ENCODE results near the gene INAFM2. TPM values are rescaled to one million over a fixed set of nuclear protein-coding genes. Genes with fewer than 3 reads are reported as not detected.

The INAFM2 gene
- total RNA-seq, 3 donors from 2014 or later: 15.6 to 120 (median 21.1) TPM

- intact Hi-C loops (cut with DNase I, micrococcal nuclease): no loop called here
- Histone ChIP-seq H3K4me3 (no peak overlapping the region), H3K9me3 (no peaks in the 10 kb centered on the region), H3K36me3 (ENCODE audit: low read depth) (no peaks in the 10 kb centered on the region), H3K4me1 (ENCODE audit: low read depth) (peaks cover 38% of the 10 kb centered on the region)
- DNase-seq: peak in 2 of 3 donors; percentile 27 to 47
- TF ChIP-seq CTCF (IDR thresholded peaks at IDR 0.05): no peak
- no peak for ATAC-seq
Observed at GRCh38 chr15:40335938-40336743, 12.6 kb downstream of the INAFM2 start.

GRCh38 chr15:40336744-40337122 lies 13.2 kb downstream of the INAFM2 start:
- Histone ChIP-seq H3K4me1 (ENCODE audit: low read depth) (peaks cover 44% of the 10 kb centered on the region), H3K4me3 (no peak overlapping the region), H3K9me3 (no peaks in the 10 kb centered on the region), H3K36me3 (ENCODE audit: low read depth) (no peaks in the 10 kb centered on the region)
- no peak for TF ChIP-seq CTCF (IDR thresholded peaks at IDR 0.05)
- DNase-seq (peak in 2 of 3 donors; percentile 44 to 48), ATAC-seq (no peak)
- intact Hi-C loops (cut with DNase I, micrococcal nuclease): no loop called here

GRCh38 chr15:40337597-40337996 lies 14.1 kb downstream of the INAFM2 start:
- peak in 2 of 3 donors; percentile 50 to 72 for DNase-seq
- no peak overlapping the region for H3K4me3 ChIP-seq
- H3K9me3 ChIP-seq: no peaks in the 10 kb centered on the region
- TF ChIP-seq CTCF (IDR thresholded peaks at IDR 0.05): no peak
- intact Hi-C loops (cut with DNase I, micrococcal nuclease): no loop called here
- H3K36me3 ChIP-seq (ENCODE audit: low read depth): no peaks in the 10 kb centered on the region
- ATAC-seq: no peak
- peaks cover 51% of the 10 kb centered on the region for H3K4me1 ChIP-seq (ENCODE audit: low read depth)

- no peak overlapping the region for H3K4me3 ChIP-seq
- intact Hi-C loops (cut with DNase I, micrococcal nuclease): no loop called here
- H3K9me3 ChIP-seq: no peaks in the 10 kb centered on the region
- ATAC-seq (peak; percentile 34), DNase-seq (peak; percentile 81 to 86 (median 83))
- peaks cover 54% of the 10 kb centered on the region for H3K4me1 ChIP-seq (ENCODE audit: low read depth)
- H3K36me3 ChIP-seq (ENCODE audit: low read depth): no peaks in the 10 kb centered on the region
- peak; percentile 52 for TF ChIP-seq CTCF (IDR thresholded peaks at IDR 0.05)
Observed at GRCh38 chr15:40338041-40338657, 14.7 kb downstream of the INAFM2 start.

GRCh38 chr15:40338921-40339620 lies 15.6 kb downstream of the INAFM2 start:
- intact Hi-C loops (cut with DNase I, micrococcal nuclease): no loop called here
- Histone ChIP-seq H3K4me3 (no peak overlapping the region), H3K4me1 (ENCODE audit: low read depth) (peaks cover 63% of the 10 kb centered on the region), H3K9me3 (no peaks in the 10 kb centered on the region), H3K36me3 (ENCODE audit: low read depth) (no peaks in the 10 kb centered on the region)
- DNase-seq: peak in 1 of 3 donors; percentile 40
- no peak for TF ChIP-seq CTCF (IDR thresholded peaks at IDR 0.05)
- no peak for ATAC-seq

Data from mucosa of descending colon (tissue), 3 donors.